Fibroblast of skin of left quadriceps (primary cell): ENCODE data around the gene TRO.

Source experiments
- DNase-seq, 2 experiments: peaks; one replicate each; pipeline ENCODE4 v3.0.0-alpha.2; 2013; ENCODE audit warnings: low read depth in 2 of 2

The TRO gene

GRCh38 chrX:54920610-54921426, at the start of gene TRO:
TSS of gene TRO (plus strand) at chrX:54920824. CDS start at chrX:54922247, 1,423 bp downstream.
- DNase-seq: peak; percentile 2 to 8

GRCh38 chrX:54885740-54886139, 34.9 kb upstream of the TRO start:
- DNase-seq: no peak

GRCh38 chrX:54891573-54891972, 29.1 kb upstream of the TRO start:
- peak; percentile 6 to 7 for DNase-seq

- no peak for DNase-seq
Observed at GRCh38 chrX:54894159-54894558, 26.5 kb upstream of the TRO start.

GRCh38 chrX:54909941-54910340, 10.7 kb upstream of the TRO start:
- no peak for DNase-seq

- peak; percentile 71 to 75 for DNase-seq
Observed at GRCh38 chrX:54921427-54922021, 900 bp downstream of the TRO start.

GRCh38 chrX:54922547-54922946, 1.9 kb downstream of the TRO start:
- DNase-seq: no peak

GRCh38 chrX:54923376-54923775, 2.8 kb downstream of the TRO start:
- DNase-seq: no peak

- no peak for DNase-seq
Observed at GRCh38 chrX:54926978-54927377, 6.4 kb downstream of the TRO start.

GRCh38 chrX:54928876-54929275, 8.3 kb downstream of the TRO start:
- DNase-seq: no peak

GRCh38 chrX:54930291-54931049, 9.8 kb downstream of the TRO start:
- no peak for DNase-seq

GRCh38 chrX:54931107-54931506, 10.5 kb downstream of the TRO start:
- no peak for DNase-seq

GRCh38 chrX:54933150-54933826, 12.7 kb downstream of the TRO start:
- no peak for DNase-seq

GRCh38 chrX:54934058-54934457, 13.4 kb downstream of the TRO start:
- no peak for DNase-seq

- DNase-seq: no peak
Observed at GRCh38 chrX:54934890-54935289, 14.3 kb downstream of the TRO start.

GRCh38 chrX:54935306-54935705, 14.7 kb downstream of the TRO start:
- DNase-seq: no peak

- DNase-seq: no peak
Observed at GRCh38 chrX:54937416-54937815, 16.8 kb downstream of the TRO start.

- DNase-seq: no peak
Observed at GRCh38 chrX:54944816-54945215, 24.2 kb downstream of the TRO start.

GRCh38 chrX:54945224-54945623, 24.6 kb downstream of the TRO start:
- DNase-seq: no peak

GRCh38 chrX:54950730-54951375, 30.2 kb downstream of the TRO start:
- no peak for DNase-seq

- no peak for DNase-seq
Observed at GRCh38 chrX:54961750-54962149, 41.1 kb downstream of the TRO start.
